Osteoblast (primary cell): Measurements from ENCODE around the gene KLK4. TPM values are rescaled to one million over a fixed set of nuclear protein-coding genes. Genes with fewer than 3 reads are reported as not detected.
A peak's percentile ranks its signal among the peaks of the same experiment; 100 is the strongest.

ENCODE experiments used
- DNase-seq: peaks from one replicate; pipeline ENCODE4 v3.0.0; 2011; ENCODE audit warnings: low spot score, mixed read lengths; ENCODE audit not compliant: insufficient read length; ENCODE audit errors: missing footprints
- H2AFZ ChIP-seq: 2 replicates; pipeline ENCODE4 v1.6.0; 2011; ENCODE audit warnings: mild to moderate bottlenecking, low read length
- H3K27ac ChIP-seq: 2 replicates; pipeline ENCODE4 v1.5.1; 2011; ENCODE audit warnings: mild to moderate bottlenecking, low read depth, low read length, moderate library complexity
- H3K27me3 ChIP-seq: 2 replicates; pipeline ENCODE4 v1.6.0; 2012; ENCODE audit warnings: mild to moderate bottlenecking, control low read depth, inconsistent platforms, low read length, moderate library complexity; ENCODE audit not compliant: insufficient read depth
- H3K36me3 ChIP-seq: 2 replicates; pipeline ENCODE4 v1.5.1; 2011; ENCODE audit warnings: mild to moderate bottlenecking, low read length, control low read depth, moderate library complexity; ENCODE audit not compliant: insufficient read depth
- H3K4me1 ChIP-seq: 2 replicates; pipeline ENCODE4 v1.5.1; 2011; ENCODE audit warnings: mild to moderate bottlenecking, low read length, control low read depth, moderate library complexity; ENCODE audit not compliant: insufficient read depth
- H3K4me2 ChIP-seq: 2 replicates; pipeline ENCODE4 v1.6.0; 2011; ENCODE audit warnings: mild to moderate bottlenecking, low read length; ENCODE audit not compliant: insufficient read depth
- H3K4me3 ChIP-seq: fragments of 200-600 bp; sonication (generic); 3 replicates; pipeline ENCODE4 v1.5.1; 2012; ENCODE audit warnings: mild to moderate bottlenecking, low read length, inconsistent platforms; ENCODE audit not compliant: insufficient read depth
- H3K79me2 ChIP-seq: 2 replicates; pipeline ENCODE4 v1.6.0; 2012; ENCODE audit warnings: mild to moderate bottlenecking, low read length, control low read depth, inconsistent platforms; ENCODE audit not compliant: insufficient read depth
- H3K9me3 ChIP-seq: 2 replicates; pipeline ENCODE4 v1.5.1; 2011; ENCODE audit warnings: low read depth, low read length, control low read depth
- H4K20me1 ChIP-seq: 2 replicates; pipeline ENCODE4 v1.6.0; 2012; ENCODE audit warnings: mild to moderate bottlenecking, low read length, control low read depth; ENCODE audit not compliant: insufficient read depth
- total RNA-seq: library from RNA; depleted of rRNA; stranded (reverse); fragments of >200 nt; gene quantifications from 2 replicates; pipeline ENCODE4 v1.2.3, GENCODE V29; 2012
- TF ChIP-seq, protein P1 (sequence below): IDR thresholded peaks from 2 replicates; pipeline ENCODE4 v1.5.1; 2011; ENCODE audit warnings: mild to moderate bottlenecking, low read depth, low read length, moderate library complexity; ENCODE audit errors: extremely low read depth

The KLK4 gene
- total RNA-seq, 1 donor = not detected

DNA sequence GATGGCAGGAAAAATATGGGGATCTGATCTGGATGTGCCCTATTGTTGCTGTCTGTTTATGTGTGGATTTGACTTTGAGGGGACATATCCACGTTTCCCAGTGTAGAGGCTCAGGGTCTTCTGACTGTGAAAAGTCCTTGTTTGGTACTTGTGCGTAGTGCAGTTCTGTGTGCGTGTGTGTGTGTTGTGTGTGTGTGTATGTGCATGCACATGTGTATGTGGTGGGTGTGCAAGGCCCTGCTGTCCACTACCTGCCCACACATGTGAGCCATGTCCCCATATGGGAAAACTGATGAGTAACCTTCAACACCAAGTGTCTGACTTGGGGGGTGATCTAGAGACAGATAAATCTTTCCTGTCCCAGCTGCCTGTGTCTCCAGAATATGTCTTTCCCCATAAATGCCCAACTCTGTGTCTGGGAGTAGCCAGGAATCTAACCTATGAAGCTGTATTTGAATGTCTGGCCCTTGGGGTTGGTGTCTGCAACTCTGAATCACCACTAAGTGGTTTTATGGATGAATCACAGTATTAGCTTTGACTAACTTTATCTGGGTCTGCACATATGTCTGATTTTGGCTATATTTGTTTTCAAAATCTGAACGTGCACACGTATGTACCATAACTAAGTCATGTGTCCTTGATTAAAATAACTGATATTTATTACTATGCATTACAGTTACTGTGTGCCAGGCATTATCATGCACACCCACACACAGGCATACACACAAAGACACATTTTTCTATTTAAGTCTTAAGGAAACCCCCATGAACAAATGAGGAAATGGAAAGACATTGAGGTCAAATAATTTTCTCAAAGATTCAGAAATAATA, 20.6 kb downstream of the KLK4 start:
- peak; percentile 88 for DNase-seq
- H3K4me1 ChIP-seq = peaks cover 9% of the 10 kb centered on the region
- TF ChIP-seq, protein P1, sequence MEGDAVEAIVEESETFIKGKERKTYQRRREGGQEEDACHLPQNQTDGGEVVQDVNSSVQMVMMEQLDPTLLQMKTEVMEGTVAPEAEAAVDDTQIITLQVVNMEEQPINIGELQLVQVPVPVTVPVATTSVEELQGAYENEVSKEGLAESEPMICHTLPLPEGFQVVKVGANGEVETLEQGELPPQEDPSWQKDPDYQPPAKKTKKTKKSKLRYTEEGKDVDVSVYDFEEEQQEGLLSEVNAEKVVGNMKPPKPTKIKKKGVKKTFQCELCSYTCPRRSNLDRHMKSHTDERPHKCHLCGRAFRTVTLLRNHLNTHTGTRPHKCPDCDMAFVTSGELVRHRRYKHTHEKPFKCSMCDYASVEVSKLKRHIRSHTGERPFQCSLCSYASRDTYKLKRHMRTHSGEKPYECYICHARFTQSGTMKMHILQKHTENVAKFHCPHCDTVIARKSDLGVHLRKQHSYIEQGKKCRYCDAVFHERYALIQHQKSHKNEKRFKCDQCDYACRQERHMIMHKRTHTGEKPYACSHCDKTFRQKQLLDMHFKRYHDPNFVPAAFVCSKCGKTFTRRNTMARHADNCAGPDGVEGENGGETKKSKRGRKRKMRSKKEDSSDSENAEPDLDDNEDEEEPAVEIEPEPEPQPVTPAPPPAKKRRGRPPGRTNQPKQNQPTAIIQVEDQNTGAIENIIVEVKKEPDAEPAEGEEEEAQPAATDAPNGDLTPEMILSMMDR = no peak
- H3K79me2 ChIP-seq = no peaks in the 10 kb centered on the region
- H3K9me3 ChIP-seq = no peaks in the 10 kb centered on the region
- no peak overlapping the region for H3K27ac ChIP-seq
- H4K20me1 ChIP-seq = no peaks in the 10 kb centered on the region
- H3K36me3 ChIP-seq = no peaks in the 10 kb centered on the region
- no peak overlapping the region for H3K4me3 ChIP-seq
- no peaks in the 10 kb centered on the region for H3K27me3 ChIP-seq
- no peak overlapping the region for H2AFZ ChIP-seq
- no peak overlapping the region for H3K4me2 ChIP-seq

DNA sequence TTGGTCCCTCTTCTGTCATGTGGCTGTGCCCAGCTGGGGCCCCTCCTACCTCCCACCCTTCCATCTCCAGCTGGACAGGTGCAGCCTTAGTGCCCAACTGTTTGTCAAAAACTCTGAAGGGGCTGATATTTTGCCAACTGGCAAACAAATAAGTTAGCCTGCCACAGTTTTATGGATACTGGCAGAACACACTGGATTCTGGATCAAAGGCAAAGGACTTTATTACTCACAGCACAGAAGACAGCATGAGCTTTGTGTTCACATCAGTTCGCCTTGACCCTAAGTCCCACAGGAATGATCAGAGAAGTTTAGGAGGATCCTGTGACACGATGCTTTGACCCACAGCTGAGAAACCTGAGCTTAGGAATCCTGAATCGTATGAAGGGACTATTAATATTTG, 21.6 kb downstream of the KLK4 start:
- DNase-seq = no peak
- H3K4me1 ChIP-seq = peaks cover 9% of the 10 kb centered on the region
- TF ChIP-seq, protein P1 = no peak
- H3K4me3 ChIP-seq = no peak overlapping the region
- H4K20me1 ChIP-seq = no peaks in the 10 kb centered on the region
- no peak overlapping the region for H3K27ac ChIP-seq
- no peaks in the 10 kb centered on the region for H3K27me3 ChIP-seq
- H3K9me3 ChIP-seq = no peaks in the 10 kb centered on the region
- H2AFZ ChIP-seq = no peak overlapping the region
- H3K79me2 ChIP-seq = no peaks in the 10 kb centered on the region
- H3K36me3 ChIP-seq = no peaks in the 10 kb centered on the region
- H3K4me2 ChIP-seq = no peak overlapping the region

DNA sequence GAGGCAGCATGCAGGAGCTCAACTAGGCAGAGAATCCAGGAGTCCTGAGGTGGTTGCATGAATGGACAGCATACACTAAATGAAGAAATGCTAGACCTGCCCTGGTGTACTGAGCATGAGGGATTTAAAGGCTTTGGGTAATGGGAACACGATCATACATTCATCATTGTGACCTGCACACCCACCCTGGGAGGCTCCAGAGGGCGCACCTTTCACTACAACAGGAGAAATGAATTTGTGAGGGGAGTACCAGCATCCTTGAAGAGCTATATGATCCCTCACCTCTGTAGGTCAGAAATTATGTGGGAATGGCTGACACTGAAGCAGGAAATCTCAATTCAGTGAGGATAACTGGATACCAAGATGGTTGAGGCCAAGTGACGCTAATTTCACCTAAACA, 29.0 kb downstream of the KLK4 start:
- no peaks in the 10 kb centered on the region for H3K9me3 ChIP-seq
- TF ChIP-seq, protein P1 = no peak
- no peaks in the 10 kb centered on the region for H3K27me3 ChIP-seq

DNA sequence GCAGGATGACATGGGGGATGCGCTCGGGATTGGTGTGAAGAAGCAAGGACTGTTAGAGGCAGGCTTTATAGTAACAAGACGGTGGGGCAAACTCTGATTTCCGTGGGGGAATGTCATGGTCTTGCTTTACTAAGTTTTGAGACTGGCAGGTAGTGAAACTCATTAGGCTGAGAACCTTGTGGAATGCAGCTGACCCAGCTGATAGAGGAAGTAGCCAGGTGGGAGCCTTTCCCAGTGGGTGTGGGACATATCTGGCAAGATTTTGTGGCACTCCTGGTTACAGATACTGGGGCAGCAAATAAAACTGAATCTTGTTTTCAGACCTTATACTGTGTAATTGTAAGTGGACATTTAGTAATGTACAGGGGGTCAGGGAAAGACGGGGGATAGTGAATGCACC, 31.0 kb downstream of the KLK4 start:
- H4K20me1 ChIP-seq = no peaks in the 10 kb centered on the region
- H2AFZ ChIP-seq = no peak overlapping the region
- H3K4me1 ChIP-seq = no peaks in the 10 kb centered on the region
- H3K4me2 ChIP-seq = no peak overlapping the region
- DNase-seq = no peak
- no peak overlapping the region for H3K27ac ChIP-seq
- H3K79me2 ChIP-seq = no peaks in the 10 kb centered on the region
- H3K36me3 ChIP-seq = no peaks in the 10 kb centered on the region
- no peak overlapping the region for H3K4me3 ChIP-seq
- TF ChIP-seq, protein P1 = no peak
- H3K27me3 ChIP-seq = peaks cover under 1% of the 10 kb centered on the region
- no peaks in the 10 kb centered on the region for H3K9me3 ChIP-seq

More for the DNA sequence above, 29.0 kb downstream of the KLK4 start:
- no peak overlapping the region for H3K4me2 ChIP-seq
- H3K36me3 ChIP-seq = no peaks in the 10 kb centered on the region
- no peaks in the 10 kb centered on the region for H3K4me1 ChIP-seq
- no peaks in the 10 kb centered on the region for H4K20me1 ChIP-seq
- H2AFZ ChIP-seq = no peak overlapping the region
- no peak for DNase-seq
- H3K27ac ChIP-seq = no peak overlapping the region
- no peaks in the 10 kb centered on the region for H3K79me2 ChIP-seq
- no peak overlapping the region for H3K4me3 ChIP-seq
